Measurements from ENCODE around the gene VPS11.

DNA sequence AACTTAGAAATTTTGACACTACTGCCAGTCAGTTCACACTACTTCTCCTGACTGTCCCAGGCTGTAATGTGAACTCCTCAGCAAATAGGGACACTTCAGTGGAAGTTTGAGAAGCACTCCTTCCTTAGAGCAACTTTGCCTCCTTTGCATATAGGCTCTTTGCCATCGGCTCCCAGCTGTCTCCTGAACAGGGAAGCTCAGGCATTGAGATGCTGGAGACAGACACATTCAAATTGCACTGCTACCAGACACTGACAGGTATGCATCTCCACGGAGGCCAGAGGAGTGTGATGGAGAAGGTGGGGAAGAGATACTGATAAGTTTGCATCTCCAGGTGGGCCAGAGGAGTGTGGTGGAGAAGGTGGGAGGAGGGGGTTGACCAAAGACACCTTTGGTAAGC, 47.6 kb upstream of the VPS11 start:
- TF ChIP-seq, protein P1, sequence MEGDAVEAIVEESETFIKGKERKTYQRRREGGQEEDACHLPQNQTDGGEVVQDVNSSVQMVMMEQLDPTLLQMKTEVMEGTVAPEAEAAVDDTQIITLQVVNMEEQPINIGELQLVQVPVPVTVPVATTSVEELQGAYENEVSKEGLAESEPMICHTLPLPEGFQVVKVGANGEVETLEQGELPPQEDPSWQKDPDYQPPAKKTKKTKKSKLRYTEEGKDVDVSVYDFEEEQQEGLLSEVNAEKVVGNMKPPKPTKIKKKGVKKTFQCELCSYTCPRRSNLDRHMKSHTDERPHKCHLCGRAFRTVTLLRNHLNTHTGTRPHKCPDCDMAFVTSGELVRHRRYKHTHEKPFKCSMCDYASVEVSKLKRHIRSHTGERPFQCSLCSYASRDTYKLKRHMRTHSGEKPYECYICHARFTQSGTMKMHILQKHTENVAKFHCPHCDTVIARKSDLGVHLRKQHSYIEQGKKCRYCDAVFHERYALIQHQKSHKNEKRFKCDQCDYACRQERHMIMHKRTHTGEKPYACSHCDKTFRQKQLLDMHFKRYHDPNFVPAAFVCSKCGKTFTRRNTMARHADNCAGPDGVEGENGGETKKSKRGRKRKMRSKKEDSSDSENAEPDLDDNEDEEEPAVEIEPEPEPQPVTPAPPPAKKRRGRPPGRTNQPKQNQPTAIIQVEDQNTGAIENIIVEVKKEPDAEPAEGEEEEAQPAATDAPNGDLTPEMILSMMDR (IDR thresholded peaks at IDR 0.05; ENCODE audit: poor library complexity, severe bottlenecking): no peak
- no peak for TF ChIP-seq RAD21 (conservative IDR thresholded peaks at IDR 0.05)
- no peak for TF ChIP-seq SMC3 (conservative IDR thresholded peaks at IDR 0.05; ENCODE audit: poor library complexity)
- no peak for TF ChIP-seq TAF1 (IDR thresholded peaks at IDR 0.05; ENCODE audit: low read depth)
- no peak for TF ChIP-seq POLR2AphosphoS5 (IDR thresholded peaks at IDR 0.05)
- TF ChIP-seq MXI1 (conservative IDR thresholded peaks at IDR 0.05; ENCODE audit: poor library complexity, severe bottlenecking): no peak
- no peak for TF ChIP-seq EZH2 (IDR thresholded peaks at IDR 0.05; ENCODE audit: borderline replicate concordance, insufficient read depth, low read length, poor library complexity, severe bottlenecking)
- TF ChIP-seq, protein P2, sequence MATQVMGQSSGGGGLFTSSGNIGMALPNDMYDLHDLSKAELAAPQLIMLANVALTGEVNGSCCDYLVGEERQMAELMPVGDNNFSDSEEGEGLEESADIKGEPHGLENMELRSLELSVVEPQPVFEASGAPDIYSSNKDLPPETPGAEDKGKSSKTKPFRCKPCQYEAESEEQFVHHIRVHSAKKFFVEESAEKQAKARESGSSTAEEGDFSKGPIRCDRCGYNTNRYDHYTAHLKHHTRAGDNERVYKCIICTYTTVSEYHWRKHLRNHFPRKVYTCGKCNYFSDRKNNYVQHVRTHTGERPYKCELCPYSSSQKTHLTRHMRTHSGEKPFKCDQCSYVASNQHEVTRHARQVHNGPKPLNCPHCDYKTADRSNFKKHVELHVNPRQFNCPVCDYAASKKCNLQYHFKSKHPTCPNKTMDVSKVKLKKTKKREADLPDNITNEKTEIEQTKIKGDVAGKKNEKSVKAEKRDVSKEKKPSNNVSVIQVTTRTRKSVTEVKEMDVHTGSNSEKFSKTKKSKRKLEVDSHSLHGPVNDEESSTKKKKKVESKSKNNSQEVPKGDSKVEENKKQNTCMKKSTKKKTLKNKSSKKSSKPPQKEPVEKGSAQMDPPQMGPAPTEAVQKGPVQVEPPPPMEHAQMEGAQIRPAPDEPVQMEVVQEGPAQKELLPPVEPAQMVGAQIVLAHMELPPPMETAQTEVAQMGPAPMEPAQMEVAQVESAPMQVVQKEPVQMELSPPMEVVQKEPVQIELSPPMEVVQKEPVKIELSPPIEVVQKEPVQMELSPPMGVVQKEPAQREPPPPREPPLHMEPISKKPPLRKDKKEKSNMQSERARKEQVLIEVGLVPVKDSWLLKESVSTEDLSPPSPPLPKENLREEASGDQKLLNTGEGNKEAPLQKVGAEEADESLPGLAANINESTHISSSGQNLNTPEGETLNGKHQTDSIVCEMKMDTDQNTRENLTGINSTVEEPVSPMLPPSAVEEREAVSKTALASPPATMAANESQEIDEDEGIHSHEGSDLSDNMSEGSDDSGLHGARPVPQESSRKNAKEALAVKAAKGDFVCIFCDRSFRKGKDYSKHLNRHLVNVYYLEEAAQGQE (IDR thresholded peaks at IDR 0.05; ENCODE audit: borderline replicate concordance): no peak

Data from neural cell (in vitro differentiated cells).